Adrenal gland (tissue), 12 donors: ENCODE data around the gene HAPLN3. TPM values are rescaled to one million over a fixed set of nuclear protein-coding genes. Genes with fewer than 3 reads are reported as not detected.
"Not testable (repeated sequence)": the region's sequence is repeated elsewhere in the genome, so short reads cannot be mapped to it uniquely, and the experiment has no call there.

ENCODE experiments used
- DNase-seq, 7 donors: peaks; one replicate each; pipeline ENCODE4 v3.0.0-alpha.2; 2019 to 2020
- H3K27ac ChIP-seq, 5 donors: fragments of 200-600 bp; sonication (generic) in 4 of 5; 1 replicate in 3 of 5; 2 replicates in 2 of 5; pipeline versions ENCODE4 v1.5.1 to v1.8.0; 2016 to 2020; ENCODE audit warnings: mild to moderate bottlenecking in 1 of 5
- H3K27me3 ChIP-seq: fragments of 200-600 bp; 2 replicates; pipeline ENCODE4 v1.8.0; 2021
- H3K36me3 ChIP-seq, 2 donors: fragments of 200-600 bp; replicated peaks in 1 of 2; 1 replicate in 1 of 2; 2 replicates in 1 of 2; pipeline versions ENCODE4 v1.5.1 to v1.8.0; 2018 to 2022
- H3K4me1 ChIP-seq, 2 donors: fragments of 200-600 bp; replicated peaks in 1 of 2; 1 replicate in 1 of 2; 2 replicates in 1 of 2; pipeline versions ENCODE4 v1.5.1 to v1.8.0; 2018 to 2021
- H3K4me3 ChIP-seq, 4 donors: fragments of 200-600 bp; sonication (generic) in 3 of 4; one replicate each; pipeline ENCODE4 v1.5.1; 2016 to 2018
- H3K9me3 ChIP-seq, 3 donors: fragments of 200-600 bp; sonication (generic) in 1 of 3; replicated peaks in 1 of 3; 1 replicate in 2 of 3; 2 replicates in 1 of 3; pipeline versions ENCODE4 v1.5.1 to v1.8.0; 2016 to 2021
- POLR2A ChIP-seq, 2 donors: fragments of 450-650 bp; IDR thresholded peaks; one replicate each; pipeline ENCODE4 v1.6.1; 2017; ENCODE audit warnings: antibody characterized with exemption in 2 of 2, mild to moderate bottlenecking in 2 of 2, moderate library complexity in 1 of 2
- WGBS, 4 donors: extraction: QIAGEN DNeasy Blood & Tissue Kit in 2 of 4; methylation state at CpG; one replicate each; pipeline versions ENCODE4 v1.1.5 to v1.1.7; 2013 to 2017; 5-methylcytosine and 5-hydroxymethylcytosine counted together
- intact Hi-C, 2 donors: fragments of 100-400 bp; cut with DNase I; formaldehyde crosslinking; loops; one replicate each; pipeline versions ENCODE4 v1.14.1 to v1.15.0; 2022 to 2023
- polyA plus RNA-seq, 3 donors: library from polyadenylated mRNA; stranded (reverse); fragments of 200-250 nt in 2 of 3; fragments of 350-450 nt in 1 of 3; fragmentation: Illumina TruSeq in 1 of 3; extraction: RNeasy Lipid Tissue Mini Kit (QIAGEN cat#74804) in 1 of 3; gene quantifications; one replicate each; pipeline ENCODE4 v1.2.3, GENCODE V29; 2013 to 2014
- total RNA-seq, 9 donors: library from RNA; depleted of rRNA in 4 of 9; stranded (reverse); fragments of >200 nt in 4 of 9; fragments of 120-200 nt in 1 of 9; fragmentation: NEBNext Ultra II Directional in 1 of 9; extraction: Animal tissue kit (Norgen Biotek cat#: 25700) in 1 of 9; gene quantifications; one replicate each; pipeline versions ENCODE4 v1.1.0 to v1.2.4, GENCODE V29; 2013 to 2023
- TF ChIP-seq, protein P1 (sequence below), 6 experiments: fragments of 450-650 bp in 4 of 6; fragments of 200-600 bp in 2 of 6; sonication (generic) in 1 of 6; IDR thresholded peaks; 1 replicate in 5 of 6; 2 replicates in 1 of 6; pipeline versions ENCODE4 v1.5.1 to v1.8.0; 2016 to 2021; ENCODE audit warnings: antibody characterized with exemption in 6 of 6, mild to moderate bottlenecking in 2 of 6, moderate library complexity in 1 of 6
- donor health status: healthy with polysubstance abuse.
- donor health status: Bipolar disorder and iron deficiency.
- donor health status: DM: yes; HTN: yes; CAD: no.
- donor health status: DM: no; HTN: no; CAD: no.
- donor health status: DM: no; HTN: no; CAD: no.
- donor health status: DM: yes; HTN: yes; CAD: no.

Gene HAPLN3
- total and polyA plus RNA-seq, 12 donors: 0.55 to 7.6 (median 3.7) TPM

DNA sequence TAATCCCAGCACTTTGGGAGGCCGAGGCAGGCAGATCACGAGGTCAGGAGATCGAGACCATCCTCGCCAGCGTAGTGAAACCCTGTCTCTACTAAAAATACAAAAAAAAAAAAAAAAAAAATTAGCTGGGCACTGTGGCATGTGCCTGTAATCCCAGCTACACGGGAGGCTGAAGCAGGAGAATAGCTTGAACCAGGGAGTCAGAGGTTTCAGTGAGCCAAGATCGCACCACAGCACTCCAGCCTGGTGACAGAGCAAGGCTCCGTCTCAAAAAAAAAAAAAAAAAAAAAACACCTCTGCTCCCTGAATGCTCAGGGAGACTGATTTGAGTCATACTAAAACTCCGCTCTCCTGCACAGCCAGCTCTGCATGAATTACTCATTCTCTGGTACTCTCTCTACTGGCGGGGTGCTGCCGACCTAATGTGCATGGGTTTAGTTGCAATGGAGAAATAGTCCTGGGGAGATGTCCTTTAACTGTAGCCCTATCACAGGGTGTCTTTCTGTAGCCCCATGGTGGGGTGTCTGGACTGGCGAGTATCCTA, 25.6 kb upstream of the HAPLN3 start:
- DNase-seq, H3K27me3 ChIP-seq, H3K4me1 ChIP-seq, H3K9me3 ChIP-seq, intact Hi-C loops, H3K4me3 ChIP-seq, H3K36me3 ChIP-seq, H3K27ac ChIP-seq: not testable (repeated sequence)
- WGBS, 4 donors: 70 to 83% (median 80%) methylated on average over 10 to 12 of the region's 12 CpGs

DNA sequence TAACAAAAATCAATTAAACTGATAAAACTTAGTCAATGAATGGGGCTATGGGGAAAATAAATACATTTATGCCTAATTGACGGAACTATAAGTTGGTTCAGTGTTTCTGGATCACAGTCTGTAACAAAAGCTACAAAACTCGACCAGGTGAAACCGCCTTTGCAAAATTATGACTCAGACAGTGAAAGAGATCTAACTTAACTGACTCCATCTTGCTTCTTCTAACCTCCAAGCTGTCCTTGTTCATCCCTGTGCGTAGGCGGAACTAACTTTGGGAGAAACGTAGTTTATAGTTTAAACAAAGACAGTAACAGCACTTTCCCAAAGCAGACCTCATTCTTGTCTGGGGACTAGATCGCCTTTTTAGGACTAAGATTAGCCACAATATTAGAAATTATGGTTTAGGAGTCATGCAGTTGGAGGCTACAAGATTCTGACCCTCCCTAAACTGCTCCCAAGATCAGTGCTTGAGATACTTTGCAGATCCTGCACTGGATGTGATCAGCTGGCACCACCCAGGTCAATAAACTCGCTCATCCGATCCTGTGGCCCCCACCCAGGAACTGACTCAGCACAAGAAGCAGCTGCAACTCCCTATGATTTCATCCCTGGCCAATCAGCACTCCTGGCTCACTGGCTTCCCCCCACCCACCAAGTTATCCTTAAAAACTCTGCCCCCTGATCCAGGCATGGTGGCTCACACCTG, 25.0 kb upstream of the HAPLN3 start:
- DNase-seq: no peak
- Histone ChIP-seq H3K27me3 (no peaks in the 10 kb centered on the region), H3K4me1 (no peaks in the 10 kb centered on the region), H3K36me3 (no peaks in the 10 kb centered on the region), H3K27ac (no peak overlapping the region), H3K4me3 (no peak overlapping the region), H3K9me3 (no peaks in the 10 kb centered on the region)
- intact Hi-C loops: no loop called here
- WGBS, 4 donors: 63 to 70% (median 65%) methylated on average over 9 of the region's 9 CpGs
- no peak for TF ChIP-seq POLR2A (IDR thresholded peaks at IDR 0.05)
- TF ChIP-seq, protein P1, sequence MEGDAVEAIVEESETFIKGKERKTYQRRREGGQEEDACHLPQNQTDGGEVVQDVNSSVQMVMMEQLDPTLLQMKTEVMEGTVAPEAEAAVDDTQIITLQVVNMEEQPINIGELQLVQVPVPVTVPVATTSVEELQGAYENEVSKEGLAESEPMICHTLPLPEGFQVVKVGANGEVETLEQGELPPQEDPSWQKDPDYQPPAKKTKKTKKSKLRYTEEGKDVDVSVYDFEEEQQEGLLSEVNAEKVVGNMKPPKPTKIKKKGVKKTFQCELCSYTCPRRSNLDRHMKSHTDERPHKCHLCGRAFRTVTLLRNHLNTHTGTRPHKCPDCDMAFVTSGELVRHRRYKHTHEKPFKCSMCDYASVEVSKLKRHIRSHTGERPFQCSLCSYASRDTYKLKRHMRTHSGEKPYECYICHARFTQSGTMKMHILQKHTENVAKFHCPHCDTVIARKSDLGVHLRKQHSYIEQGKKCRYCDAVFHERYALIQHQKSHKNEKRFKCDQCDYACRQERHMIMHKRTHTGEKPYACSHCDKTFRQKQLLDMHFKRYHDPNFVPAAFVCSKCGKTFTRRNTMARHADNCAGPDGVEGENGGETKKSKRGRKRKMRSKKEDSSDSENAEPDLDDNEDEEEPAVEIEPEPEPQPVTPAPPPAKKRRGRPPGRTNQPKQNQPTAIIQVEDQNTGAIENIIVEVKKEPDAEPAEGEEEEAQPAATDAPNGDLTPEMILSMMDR (IDR thresholded peaks at IDR 0.05): no peak

GRCh38 chr15:88918738-88919137, 23.4 kb upstream of the HAPLN3 start:
- Histone ChIP-seq H3K4me3 (no peak overlapping the region), H3K27ac (no peak overlapping the region), H3K36me3 (no peaks in the 10 kb centered on the region), H3K4me1 (peaks cover 0 to 1% of the 10 kb centered on the region in 2 donors), H3K27me3 (no peaks in the 10 kb centered on the region), H3K9me3 (no peaks in the 10 kb centered on the region)
- 24 to 53% (median 42%) methylated on average over 4 of the region's 4 CpGs for WGBS, 4 donors
- TF ChIP-seq POLR2A (IDR thresholded peaks at IDR 0.05): no peak
- TF ChIP-seq, protein P1 (IDR thresholded peaks at IDR 0.05): no peak
- DNase-seq: peak in 3 of 7 donors; percentile 30 to 70 (median 48)
- intact Hi-C loops: no loop called here

DNA sequence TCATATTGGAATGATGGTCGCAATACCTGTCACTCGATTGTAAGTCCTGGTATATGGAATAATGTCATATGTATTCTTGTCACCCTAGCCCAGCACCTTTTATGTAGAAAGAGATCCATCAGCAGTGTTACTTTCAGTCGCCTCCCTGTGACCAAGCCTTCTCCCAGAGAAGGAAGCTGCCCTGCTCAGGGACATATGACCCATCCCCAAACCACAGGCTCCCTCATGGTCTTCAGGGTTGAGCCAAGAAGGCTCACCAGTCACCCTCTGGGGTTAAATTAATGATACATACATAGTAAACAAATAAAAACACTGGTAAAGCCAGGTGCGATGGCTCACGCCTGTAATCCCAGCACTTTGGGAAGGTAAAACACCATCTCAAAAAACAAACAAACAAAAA, 22.4 kb upstream of the HAPLN3 start:
- DNase-seq: no peak
- Histone ChIP-seq H3K27me3 (no peaks in the 10 kb centered on the region), H3K9me3 (no peaks in the 10 kb centered on the region), H3K36me3 (no peaks in the 10 kb centered on the region), H3K4me3 (no peak overlapping the region), H3K27ac (no peak overlapping the region), H3K4me1 (peaks cover 0 to 7% of the 10 kb centered on the region in 2 donors)
- 81 to 87% (median 86%) methylated on average over 5 of the region's 5 CpGs for WGBS, 4 donors
- intact Hi-C loops: no loop called here
- TF ChIP-seq, protein P1 (IDR thresholded peaks at IDR 0.05): no peak
- TF ChIP-seq POLR2A (IDR thresholded peaks at IDR 0.05): no peak

- Histone ChIP-seq H3K4me1 (peaks cover 0 to 7% of the 10 kb centered on the region in 2 donors), H3K36me3 (no peaks in the 10 kb centered on the region), H3K4me3 (no peak overlapping the region), H3K9me3 (no peaks in the 10 kb centered on the region), H3K27me3 (no peaks in the 10 kb centered on the region), H3K27ac (no peak overlapping the region)
- DNase-seq: no peak
- no peak for TF ChIP-seq POLR2A (IDR thresholded peaks at IDR 0.05)
- WGBS, 4 donors: 86 to 93% (median 89%) methylated on average over 10 of the region's 10 CpGs
- intact Hi-C loops: no loop called here
These were observed 20.0 kb upstream of the HAPLN3 start for GRCh38 chr15:88915354-88915753.
